Skeletal muscle satellite cell (primary cell): ENCODE measurements around the gene KCNN1. TPM values are rescaled to one million over a fixed set of nuclear protein-coding genes. Genes with fewer than 3 reads are reported as not detected.
A peak's percentile ranks its signal among the peaks of the same experiment; 100 is the strongest.
"Not testable (repeated sequence)": the region's sequence is repeated elsewhere in the genome, so short reads cannot be mapped to it uniquely, and the experiment has no call there.

Source experiments
- H3K27me3 ChIP-seq: 2 replicates; pipeline ENCODE4 v1.7.0; 2013; ENCODE audit warnings: low read length; ENCODE audit not compliant: control insufficient read depth, insufficient read depth
- H3K36me3 ChIP-seq: 2 replicates; pipeline ENCODE4 v1.7.0; 2013; ENCODE audit warnings: mild to moderate bottlenecking, control low read depth, low read length; ENCODE audit not compliant: insufficient read depth
- H3K4me1 ChIP-seq: 2 replicates; pipeline ENCODE4 v1.7.0; 2013; ENCODE audit warnings: low read length; ENCODE audit not compliant: control insufficient read depth, insufficient read depth
- H3K4me2 ChIP-seq: 2 replicates; pipeline ENCODE4 v1.7.0; 2013; ENCODE audit warnings: mild to moderate bottlenecking, low read length
- H3K4me3 ChIP-seq: 2 replicates; pipeline ENCODE4 v1.7.0; 2013; ENCODE audit warnings: low read length
- H3K9ac ChIP-seq: 2 replicates; pipeline ENCODE4 v1.7.0; 2013; ENCODE audit warnings: mild to moderate bottlenecking, low read depth, low read length, moderate library complexity
- H3K9me3 ChIP-seq: replicated peaks from 2 replicates; pipeline ENCODE4 v1.7.0; 2013; ENCODE audit warnings: mild to moderate bottlenecking, control low read depth, low read length
- total RNA-seq: library from RNA; depleted of rRNA; stranded (reverse); fragments of >200 nt; gene quantifications from 2 replicates; pipeline ENCODE4 v1.2.3, GENCODE V29; 2012; rRNA removed

The KCNN1 gene
- 0.44 TPM in 1 of 2 replicates, not detected in the other for total RNA-seq

GRCh38 chr19:17966550-17967256 is at the start of gene KCNN1:
KCNN1 (plus strand) TSS chr19:17967107; CDS start chr19:17973889, 6,782 bp downstream.
- Histone ChIP-seq H3K4me2 (no peak within 1 kb of the TSS), H3K9ac (no peak within 1 kb of the TSS), H3K4me3 (no peak within 1 kb of the TSS), H3K4me1 (no peaks in the 10 kb centered on the region), H3K27me3 (peaks cover 57% of the 10 kb centered on the region), H3K9me3 (no peaks in the 10 kb centered on the region), H3K36me3 (no peaks in the 10 kb centered on the region)

- not testable (repeated sequence) for H3K36me3 ChIP-seq, H3K9ac ChIP-seq, H3K4me1 ChIP-seq, H3K9me3 ChIP-seq, H3K27me3 ChIP-seq, H3K4me2 ChIP-seq, H3K4me3 ChIP-seq
Measured at GRCh38 chr19:17918151-17918550, 48.8 kb upstream of the KCNN1 start.

- not testable (repeated sequence) for H3K36me3 ChIP-seq, H3K9ac ChIP-seq, H3K4me1 ChIP-seq, H3K4me3 ChIP-seq, H3K9me3 ChIP-seq, H3K4me2 ChIP-seq, H3K27me3 ChIP-seq
Measured at GRCh38 chr19:17919122-17919521, 47.8 kb upstream of the KCNN1 start.

GRCh38 chr19:17920527-17920926 is 46.4 kb upstream of the KCNN1 start:
- Histone ChIP-seq H3K27me3 (peaks cover 4% of the 10 kb centered on the region), H3K4me2 (no peak overlapping the region), H3K9me3 (no peaks in the 10 kb centered on the region), H3K4me1 (no peaks in the 10 kb centered on the region), H3K9ac (no peak overlapping the region), H3K36me3 (no peaks in the 10 kb centered on the region), H3K4me3 (no peak overlapping the region)

- H3K4me2 ChIP-seq, result no peak overlapping the region
- H3K9me3 ChIP-seq, result no peaks in the 10 kb centered on the region
- no peaks in the 10 kb centered on the region for H3K36me3 ChIP-seq
- H3K4me3 ChIP-seq, result no peak overlapping the region
- peaks cover 7% of the 10 kb centered on the region for H3K27me3 ChIP-seq
- H3K9ac ChIP-seq, result no peak overlapping the region
- no peaks in the 10 kb centered on the region for H3K4me1 ChIP-seq
Measured at GRCh38 chr19:17922138-17922537, 44.8 kb upstream of the KCNN1 start.

- Histone ChIP-seq H3K4me2 (no peak overlapping the region), H3K9me3 (no peaks in the 10 kb centered on the region), H3K27me3 (peaks cover 7% of the 10 kb centered on the region), H3K36me3 (no peaks in the 10 kb centered on the region), H3K4me1 (no peaks in the 10 kb centered on the region), H3K9ac (no peak overlapping the region), H3K4me3 (no peak overlapping the region)
Measured at GRCh38 chr19:17926044-17926443, 40.9 kb upstream of the KCNN1 start.

GRCh38 chr19:17929056-17929455 is 37.9 kb upstream of the KCNN1 start:
- Histone ChIP-seq H3K27me3 (peaks cover 4% of the 10 kb centered on the region), H3K4me1 (peaks cover 7% of the 10 kb centered on the region), H3K36me3 (no peaks in the 10 kb centered on the region), H3K9me3 (no peaks in the 10 kb centered on the region), H3K4me3 (no peak overlapping the region), H3K4me2 (no peak overlapping the region), H3K9ac (no peak overlapping the region)

- Histone ChIP-seq H3K27me3 (no peaks in the 10 kb centered on the region), H3K9me3 (no peaks in the 10 kb centered on the region), H3K36me3 (no peaks in the 10 kb centered on the region), H3K4me3 (peak overlapping the region; percentile 91), H3K4me2 (peak overlapping the region; percentile 91), H3K4me1 (peaks cover 7% of the 10 kb centered on the region), H3K9ac (no peak overlapping the region)
Measured at GRCh38 chr19:17931532-17932191, 35.2 kb upstream of the KCNN1 start.

- Histone ChIP-seq H3K4me3 (peak within 1 kb of the TSS; percentile 91), H3K4me1 (peaks cover 7% of the 10 kb centered on the region), H3K9ac (peak within 1 kb of the TSS; percentile 91), H3K4me2 (peak within 1 kb of the TSS; percentile 91), H3K9me3 (no peaks in the 10 kb centered on the region), H3K36me3 (peaks cover 5% of the 10 kb centered on the region), H3K27me3 (no peaks in the 10 kb centered on the region)
Measured at GRCh38 chr19:17932485-17933338, 34.2 kb upstream of the KCNN1 start, which contains the start of gene CCDC124. CCDC124 (plus strand) TSS chr19:17933015; CDS start chr19:17936421, 3,406 bp downstream.

- H3K4me1 ChIP-seq, result peaks cover 10% of the 10 kb centered on the region
- no peaks in the 10 kb centered on the region for H3K27me3 ChIP-seq
- peak overlapping the region; percentile 91 for H3K9ac ChIP-seq
Measured at GRCh38 chr19:17933414-17934129, 33.3 kb upstream of the KCNN1 start.

GRCh38 chr19:17936379-17936778 is 30.5 kb upstream of the KCNN1 start:
- no peak overlapping the region for H3K9ac ChIP-seq

More at GRCh38 chr19:17933414-17934129, 33.3 kb upstream of the KCNN1 start:
- H3K9me3 ChIP-seq, result no peaks in the 10 kb centered on the region
- H3K4me2 ChIP-seq, result peak overlapping the region; percentile 91
- peaks cover 5% of the 10 kb centered on the region for H3K36me3 ChIP-seq
- H3K4me3 ChIP-seq, result peak overlapping the region; percentile 91

More at GRCh38 chr19:17936379-17936778, 30.5 kb upstream of the KCNN1 start:
- H3K4me2 ChIP-seq, result no peak overlapping the region
- no peak overlapping the region for H3K4me3 ChIP-seq
- peaks cover 10% of the 10 kb centered on the region for H3K4me1 ChIP-seq
- no peaks in the 10 kb centered on the region for H3K27me3 ChIP-seq
- no peaks in the 10 kb centered on the region for H3K9me3 ChIP-seq
- H3K36me3 ChIP-seq, result peaks cover 8% of the 10 kb centered on the region
